HTERT RPE-1 (cell line): Measurements from ENCODE around the gene IGFALS.
"Not testable (repeated sequence)": the region's sequence is repeated elsewhere in the genome, so short reads cannot be mapped to it uniquely, and the experiment has no call there.

Experiments used
- in situ Hi-C: fragments of 300-500 bp; cut with MboI; formaldehyde crosslinking; loops from 4 replicates; pipeline ENCODE4 v1.14.3; 2020; ENCODE audit warnings: low sequenced_read_pairs

The IGFALS gene

GRCh38 chr16:1818204-1818872 is 24.8 kb upstream of the IGFALS start:
- in situ Hi-C loops = no loop called here

DNA sequence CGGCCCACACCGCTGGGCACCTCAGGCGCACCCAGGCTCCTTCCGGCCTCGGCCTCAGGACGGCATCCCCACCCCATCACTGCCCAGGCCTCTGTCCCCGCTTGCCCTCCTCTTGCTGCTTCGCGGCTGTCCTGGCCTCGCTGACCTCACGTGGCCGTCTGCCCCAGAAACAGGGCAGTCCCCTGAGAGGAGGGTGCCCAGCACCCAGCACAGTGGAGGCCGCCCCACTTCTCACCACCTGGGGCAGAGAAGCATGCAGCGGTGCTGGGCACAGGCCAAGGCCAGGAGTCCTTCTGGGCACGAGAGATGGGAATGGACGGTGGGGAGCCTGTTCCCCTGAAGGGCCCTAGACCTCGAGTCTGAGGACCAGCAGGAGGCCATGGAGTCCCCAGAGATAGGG is 24.2 kb upstream of the IGFALS start:
- in situ Hi-C loops = no loop called here

GRCh38 chr16:1817276-1817589 is 23.7 kb upstream of the IGFALS start:
- in situ Hi-C loops = no loop called here

DNA sequence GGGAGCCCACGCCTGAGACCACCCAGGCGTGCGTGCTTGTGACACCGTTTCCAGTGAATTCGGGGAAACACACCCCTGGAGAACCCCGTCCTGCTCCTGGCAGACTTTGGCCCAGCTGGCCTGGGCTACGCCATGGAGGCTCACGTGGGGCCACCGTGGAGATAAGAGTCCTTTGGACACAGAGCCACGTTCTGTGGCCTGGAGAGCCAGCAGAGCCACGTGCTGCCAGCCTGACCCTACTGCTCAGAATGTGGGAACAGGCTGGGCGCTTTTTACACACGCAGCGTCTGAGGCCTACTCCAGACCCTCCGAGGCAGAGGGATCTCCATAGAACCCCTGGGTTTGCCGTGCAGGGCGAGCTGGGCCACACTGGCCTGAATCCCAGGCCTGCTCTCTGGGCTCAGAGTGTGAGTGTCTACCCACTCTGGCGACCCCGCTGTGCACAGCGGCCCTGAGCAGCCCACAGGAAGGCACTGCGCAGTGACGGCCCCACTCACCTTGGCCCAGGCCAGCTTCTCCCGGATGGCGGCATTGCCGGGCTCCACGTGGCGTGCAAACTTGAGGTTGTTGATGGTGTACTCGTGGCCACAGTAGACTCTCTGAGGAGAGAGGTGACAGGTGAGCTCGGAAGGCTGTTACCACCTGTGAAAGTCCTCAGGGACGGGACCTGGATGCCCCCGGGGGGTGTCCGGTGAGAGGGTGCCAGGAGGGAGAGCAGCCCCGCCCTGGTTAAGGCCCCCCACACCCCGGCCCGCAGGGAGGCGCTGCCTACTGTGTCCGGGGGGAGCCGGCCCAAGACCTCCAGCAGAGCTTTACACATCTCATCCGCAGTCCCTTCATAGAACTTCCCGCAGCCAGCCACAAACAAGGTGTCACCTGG is 23.1 kb upstream of the IGFALS start:
- in situ Hi-C loops = no loop called here

DNA sequence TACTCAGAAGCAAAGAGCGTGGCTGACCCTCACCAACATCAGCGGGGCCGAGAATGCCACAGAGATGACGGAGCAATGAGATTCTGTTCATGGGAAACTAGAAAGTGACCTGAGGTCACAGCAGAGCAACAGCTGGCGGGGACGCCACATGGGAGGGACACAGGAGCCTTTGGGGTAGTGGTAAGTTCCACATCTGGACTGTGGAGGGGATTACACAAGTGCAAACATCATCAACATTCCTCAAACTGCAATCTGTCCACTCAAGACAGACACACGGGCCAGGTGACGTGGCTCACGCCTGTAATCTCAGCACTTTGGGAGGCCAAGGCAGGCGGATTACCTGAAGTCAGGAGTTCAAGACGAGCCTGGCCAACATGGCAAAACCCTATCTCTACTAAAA is 22.0 kb upstream of the IGFALS start:
- in situ Hi-C loops = no loop called here

DNA sequence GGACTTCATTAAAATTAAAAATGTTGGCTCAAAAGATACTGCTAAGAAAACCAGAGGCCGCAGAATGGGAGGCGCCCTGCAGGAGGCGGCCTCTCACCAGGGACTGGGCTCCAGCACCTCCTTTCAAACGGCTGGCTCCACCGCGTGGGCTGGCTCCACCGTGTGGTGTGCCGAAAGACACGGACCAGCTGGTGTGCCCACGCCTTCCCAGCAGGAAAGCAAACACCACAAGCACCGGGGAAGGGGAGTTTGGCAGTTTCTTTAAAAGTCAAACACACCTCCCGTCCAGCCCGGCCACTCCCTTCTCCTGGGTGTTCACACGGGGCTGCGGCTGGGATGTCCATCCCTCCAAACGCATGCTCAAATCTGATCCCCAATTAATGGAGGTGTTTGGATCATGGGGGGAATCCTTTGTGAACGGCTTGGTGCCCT is 19.2 kb upstream of the IGFALS start:
- in situ Hi-C loops = no loop called here

DNA sequence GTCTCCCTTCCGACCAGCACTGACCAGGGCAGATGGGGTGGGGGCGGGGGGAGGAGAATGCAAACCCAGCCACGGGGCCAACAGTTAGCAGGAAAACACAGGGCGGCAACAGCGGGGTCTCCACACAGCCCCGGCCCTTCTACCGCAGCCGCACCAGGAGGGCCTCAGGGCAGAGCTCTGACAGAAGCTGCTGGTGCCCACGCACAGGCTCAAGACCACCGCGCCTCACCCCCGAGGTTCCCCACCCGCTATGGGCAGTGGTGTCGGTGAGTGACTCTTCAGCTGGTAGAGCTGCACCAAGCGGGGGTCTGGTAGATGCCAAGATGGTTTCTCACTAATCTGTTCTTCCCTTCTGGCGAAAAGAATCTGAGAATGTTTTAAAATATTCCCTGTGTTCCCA is 17.0 kb upstream of the IGFALS start:
- in situ Hi-C loops = no loop called here

DNA sequence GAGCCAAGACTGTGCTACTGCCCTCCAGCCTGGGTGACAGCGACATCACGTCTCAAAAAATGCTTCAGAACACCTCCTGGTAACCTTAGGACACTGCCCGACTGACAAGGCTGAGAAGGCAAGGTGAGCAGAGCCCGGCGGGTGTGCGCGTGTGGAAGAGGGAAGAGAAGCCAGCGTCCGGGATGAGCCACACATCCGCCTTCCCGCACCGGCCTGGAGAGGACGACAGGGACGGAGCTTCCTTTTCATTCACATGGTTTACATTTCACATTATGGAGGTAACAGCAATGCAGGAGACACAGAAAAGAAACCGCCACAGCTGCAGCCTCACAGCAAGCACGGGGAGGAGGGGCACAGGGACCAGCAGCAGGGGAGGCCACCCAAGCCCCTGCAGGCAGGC is 16.6 kb upstream of the IGFALS start:
- in situ Hi-C loops = no loop called here

GRCh38 chr16:1809281-1809801 is 15.8 kb upstream of the IGFALS start:
- in situ Hi-C loops = no loop called here

- in situ Hi-C loops = no loop called here
Observed at GRCh38 chr16:1808691-1809090, 15.2 kb upstream of the IGFALS start.

DNA sequence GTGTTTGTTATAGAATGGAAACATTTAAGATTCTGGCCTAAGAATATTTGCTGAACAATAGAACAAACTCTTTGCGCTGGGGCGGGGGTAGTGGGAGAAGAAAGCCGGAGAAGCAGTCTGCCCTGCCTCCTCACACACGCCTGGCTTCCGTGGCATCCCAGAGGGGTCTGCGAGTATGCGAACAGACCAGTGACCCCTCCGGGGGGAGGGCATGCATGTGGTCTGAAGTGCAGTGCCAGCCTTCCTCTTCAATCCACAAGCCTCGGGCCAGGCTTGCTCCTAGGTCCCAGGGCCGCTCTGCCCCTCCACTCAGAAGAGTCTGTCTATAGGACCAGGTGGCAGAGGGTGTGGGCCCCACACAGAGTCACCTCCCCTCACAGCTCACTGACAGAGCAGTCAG is 14.1 kb upstream of the IGFALS start:
- in situ Hi-C loops = no loop called here

DNA sequence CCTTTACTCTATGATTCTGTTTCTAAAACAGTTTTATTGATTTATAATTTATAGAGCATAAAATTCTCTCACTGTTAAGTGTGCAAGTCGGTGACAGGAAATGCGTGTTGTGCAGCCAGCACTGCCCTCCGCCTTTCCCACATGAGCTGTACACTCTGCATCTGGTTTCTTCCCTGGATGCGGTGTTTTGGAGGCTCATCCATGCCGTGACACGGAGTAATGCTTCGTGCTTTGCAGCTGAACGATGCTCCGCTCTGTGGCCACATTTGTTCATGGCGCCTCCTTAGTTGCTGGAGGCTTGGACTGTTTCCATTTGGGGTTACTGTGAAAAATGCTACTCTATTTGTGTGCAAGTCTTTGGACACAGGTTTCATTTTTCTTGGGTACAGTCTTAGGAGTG is 7.2 kb upstream of the IGFALS start:
- in situ Hi-C loops = no loop called here

GRCh38 chr16:1799263-1799662 is 5.8 kb upstream of the IGFALS start:
- in situ Hi-C loops = not testable (repeated sequence)

- in situ Hi-C loops = no loop called here
Observed at GRCh38 chr16:1794908-1795666, 1.6 kb upstream of the IGFALS start.

DNA sequence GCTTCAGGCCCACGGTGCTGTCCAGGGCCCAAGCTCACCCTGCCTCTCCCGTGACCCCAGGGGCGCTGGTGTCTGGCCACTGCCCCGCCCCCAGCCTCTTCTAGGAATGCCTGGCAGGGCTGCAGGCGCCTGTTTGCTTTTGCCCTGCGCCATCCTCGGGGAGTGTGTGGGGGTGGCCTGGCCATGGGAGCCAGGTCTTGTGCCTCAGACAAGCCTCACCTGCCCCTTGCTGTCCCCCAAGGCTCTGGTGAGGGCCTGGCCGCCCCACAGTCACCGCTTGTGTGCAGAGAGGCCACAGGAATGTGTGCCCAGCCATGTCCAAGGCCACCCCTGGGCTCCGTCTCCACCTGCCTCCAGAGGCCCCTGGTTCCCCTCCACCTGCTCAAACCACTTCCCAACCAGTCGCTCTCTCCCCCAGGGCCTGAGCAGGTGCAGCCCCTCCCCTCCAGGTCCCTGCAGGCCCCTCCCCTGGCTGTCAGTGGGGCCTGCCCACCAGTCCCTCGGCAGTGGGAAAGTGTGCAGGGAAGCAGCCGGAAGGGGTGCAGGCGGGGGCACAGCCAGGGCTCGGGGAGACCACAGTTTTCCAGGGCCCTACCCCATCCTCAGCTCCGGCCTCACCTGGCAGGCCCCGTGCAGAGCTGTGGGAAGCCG is 841 bp upstream of the IGFALS start:
- in situ Hi-C loops = no loop called here

DNA sequence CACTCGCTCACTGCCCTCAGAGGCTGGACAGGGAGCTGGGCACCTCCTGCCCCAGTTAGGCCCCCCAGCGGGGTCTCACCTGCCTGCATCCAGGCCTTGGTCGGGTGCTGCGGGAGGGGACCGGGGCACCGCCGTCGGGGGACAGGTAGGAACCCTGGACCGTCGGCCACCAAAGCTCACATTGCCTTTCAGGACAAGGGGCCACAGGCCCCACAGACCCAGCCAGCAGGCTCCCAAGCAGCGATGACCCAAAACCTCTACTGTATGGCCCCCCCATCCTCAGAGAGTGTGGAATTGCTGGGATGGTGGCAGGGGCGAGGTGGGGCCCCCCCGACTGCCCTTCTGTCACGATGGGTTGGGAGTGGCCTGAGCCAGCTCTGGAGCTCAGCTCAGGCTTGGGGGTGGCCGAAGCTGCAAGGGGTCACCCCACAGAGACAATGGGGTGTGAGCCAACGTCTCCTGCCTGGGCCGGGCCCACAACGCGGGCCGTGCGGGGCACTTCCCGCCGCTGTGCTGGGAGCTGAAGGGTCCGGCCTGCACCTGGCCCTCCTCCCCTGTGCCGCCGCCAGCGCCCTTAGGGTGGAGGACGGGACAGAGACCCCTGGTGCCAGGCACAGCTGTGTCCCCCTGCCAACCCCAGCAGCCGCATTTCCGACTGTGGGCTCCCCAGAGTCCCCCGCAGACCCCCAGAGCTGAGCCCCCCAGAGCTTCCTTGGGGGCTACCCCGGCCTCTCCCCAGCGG is 498 bp downstream of the IGFALS start:
- in situ Hi-C loops = no loop called here

DNA sequence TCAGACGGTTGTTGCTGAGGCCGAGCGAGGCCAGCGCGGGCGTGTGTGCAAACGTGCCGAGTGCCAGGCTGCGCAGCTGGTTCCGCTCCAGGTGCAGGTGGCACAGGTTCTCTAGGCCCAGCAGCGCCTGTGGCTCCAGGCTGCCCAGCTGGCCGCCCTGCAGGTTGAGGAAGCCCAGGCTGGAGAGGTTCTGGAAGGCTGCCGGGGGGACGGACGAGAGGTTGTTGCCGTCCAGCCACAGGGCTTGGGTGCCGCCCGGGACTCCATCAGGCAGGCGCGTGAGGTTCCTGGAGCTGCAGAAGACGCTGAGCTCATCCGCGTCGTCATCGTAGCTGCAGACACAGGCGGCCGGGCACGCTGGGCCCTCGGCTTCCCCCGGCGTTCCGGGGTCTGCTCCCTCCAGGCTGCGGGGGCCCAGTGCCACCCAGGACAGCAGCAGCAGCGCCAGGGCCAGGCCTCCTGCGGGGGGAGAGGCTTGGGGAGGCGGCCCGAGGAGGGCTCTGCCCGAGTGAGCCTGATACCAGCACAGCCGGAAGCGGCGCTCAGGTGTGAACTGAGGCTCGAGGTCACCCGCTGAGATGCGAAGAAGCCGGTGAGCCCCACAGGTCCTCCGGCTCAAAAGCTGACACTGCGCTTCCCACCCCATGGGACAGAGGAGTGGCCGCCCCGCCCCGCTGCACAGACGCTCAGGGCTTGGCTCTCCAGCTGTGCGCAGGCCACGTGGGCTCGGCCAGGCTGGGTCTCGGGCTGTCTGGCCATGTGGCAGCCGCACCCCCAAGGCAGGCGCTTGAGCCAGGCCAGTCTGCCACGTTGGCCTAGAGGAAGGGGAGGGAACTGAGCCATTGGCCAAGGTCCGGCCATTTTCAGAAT is 1.3 kb downstream of the IGFALS start:
- in situ Hi-C loops = no loop called here

GRCh38 chr16:1791256-1791942 is 2.1 kb downstream of the IGFALS start:
- in situ Hi-C loops = no loop called here
